Measurements from ENCODE around the gene CELF3.

The CELF3 gene

GRCh38 chr1:151720974-151721787 is 4.6 kb upstream of the CELF3 start, which contains the start of gene RIIAD1:
RIIAD1 (plus strand) TSS chr1:151721522; CDS start chr1:151721537, 15 bp downstream.
- DNase-seq (ENCODE audit: low read depth), result peak; percentile 49

GRCh38 chr1:151720554-151720953 is 4.0 kb upstream of the CELF3 start:
- DNase-seq (ENCODE audit: low read depth), result peak; percentile 52

GRCh38 chr1:151720125-151720524 is 3.5 kb upstream of the CELF3 start:
- DNase-seq (ENCODE audit: low read depth), result no peak

GRCh38 chr1:151718666-151719065 is 2.1 kb upstream of the CELF3 start:
- no peak for DNase-seq (ENCODE audit: low read depth)

- peak; percentile 25 for DNase-seq (ENCODE audit: low read depth)
These were observed 1.4 kb upstream of the CELF3 start for GRCh38 chr1:151718011-151718431.

GRCh38 chr1:151716405-151716762 is 219 bp downstream of the CELF3 start:
- no peak for DNase-seq (ENCODE audit: low read depth)

- DNase-seq (ENCODE audit: low read depth), result no peak
These were observed 738 bp downstream of the CELF3 start for GRCh38 chr1:151715726-151716404.

GRCh38 chr1:151714820-151715725 is 1.5 kb downstream of the CELF3 start:
- DNase-seq (ENCODE audit: low read depth), result no peak

- DNase-seq (ENCODE audit: low read depth), result no peak
These were observed 2.7 kb downstream of the CELF3 start for GRCh38 chr1:151713874-151714273.

- DNase-seq (ENCODE audit: low read depth), result no peak
These were observed 3.6 kb downstream of the CELF3 start for GRCh38 chr1:151713044-151713443.

- no peak for DNase-seq (ENCODE audit: low read depth)
These were observed 4.7 kb downstream of the CELF3 start for GRCh38 chr1:151711951-151712350.

GRCh38 chr1:151711044-151711800 is 5.4 kb downstream of the CELF3 start:
- DNase-seq (ENCODE audit: low read depth), result no peak

- DNase-seq (ENCODE audit: low read depth), result peak; percentile 42
These were observed 6.3 kb downstream of the CELF3 start for GRCh38 chr1:151710187-151710840.

- no peak for DNase-seq (ENCODE audit: low read depth)
These were observed 7.7 kb downstream of the CELF3 start for GRCh38 chr1:151708891-151709290.

GRCh38 chr1:151707541-151708065 is 9.0 kb downstream of the CELF3 start:
- no peak for DNase-seq (ENCODE audit: low read depth)

GRCh38 chr1:151706464-151707415 is 9.9 kb downstream of the CELF3 start:
- no peak for DNase-seq (ENCODE audit: low read depth)

- DNase-seq (ENCODE audit: low read depth), result no peak
These were observed 10.7 kb downstream of the CELF3 start for GRCh38 chr1:151705753-151706463.

GRCh38 chr1:151705146-151705545 is 11.5 kb downstream of the CELF3 start:
- no peak for DNase-seq (ENCODE audit: low read depth)

- DNase-seq (ENCODE audit: low read depth), result no peak
These were observed 12.4 kb downstream of the CELF3 start for GRCh38 chr1:151704246-151704645.
